H1 (cell line): ENCODE results near the gene SCFD1. TPM values are rescaled to one million over a fixed set of nuclear protein-coding genes. Genes with fewer than 3 reads are reported as not detected.

Experiments used
- CTCF ChIA-PET: fragments of 300-600 bp; sonication (Branson Sonifier 250); formaldehyde crosslinking; loops from one replicate; lab custom pipeline; 2021; ENCODE audit not compliant: partially characterized antibody; lab: Charles Lee
- POLR2A ChIA-PET: fragments of 300-600 bp; sonication (Branson Sonifier 250); formaldehyde crosslinking; loops from one replicate; lab custom pipeline; 2021; ENCODE audit warnings: inconsistent platforms; ENCODE audit not compliant: partially characterized antibody; lab: Charles Lee
- DNase-seq, 2 experiments: peaks; one replicate each; pipeline versions ENCODE4 v3.0.0 to v3.0.0-alpha.2; 2010 to 2022; ENCODE audit warnings: low spot score in 2 of 2, low read depth in 1 of 2, mixed read lengths in 1 of 2
- FAIRE-seq: peaks from 2 replicates; lab custom pipeline; 2011; peaks lifted over from hg19 to GRCh38; lab: Jason Lieb, UNC
- H2AFZ ChIP-seq: 2 replicates; pipeline ENCODE4 v1.8.1; 2012; ENCODE audit warnings: low read length, inconsistent platforms
- H2AK5ac ChIP-seq: 2 replicates; pipeline ENCODE4 v1.6.1; 2013; ENCODE audit warnings: low read depth, low read length
- H2BK120ac ChIP-seq: replicated peaks from 2 replicates; pipeline ENCODE3; 2013; ENCODE audit warnings: low read depth, low read length, inconsistent platforms
- H2BK12ac ChIP-seq: 2 replicates; pipeline ENCODE4 v1.6.1; 2013; ENCODE audit warnings: low read depth, low read length
- H2BK15ac ChIP-seq: 2 replicates; pipeline ENCODE4 v1.6.1; 2013; ENCODE audit warnings: low read length
- H2BK20ac ChIP-seq: 2 replicates; pipeline ENCODE4 v1.6.1; 2013; ENCODE audit warnings: low read length
- H2BK5ac ChIP-seq: 2 replicates; pipeline ENCODE4 v1.6.1; 2013; ENCODE audit warnings: low read depth, low read length
- H3K14ac ChIP-seq: 2 replicates; pipeline ENCODE4 v1.6.1; 2013; ENCODE audit warnings: inconsistent platforms; ENCODE audit not compliant: insufficient read length
- H3K18ac ChIP-seq: 2 replicates; pipeline ENCODE4 v1.6.1; 2013; ENCODE audit warnings: low read length; ENCODE audit errors: extremely low read depth
- H3K23ac ChIP-seq: 2 replicates; pipeline ENCODE4 v1.6.1; 2013; ENCODE audit warnings: inconsistent platforms; ENCODE audit not compliant: insufficient read length
- H3K23me2 ChIP-seq: 2 replicates; pipeline ENCODE4 v1.6.1; 2013; ENCODE audit warnings: low read depth, low read length
- H3K27ac ChIP-seq: 2 replicates; pipeline ENCODE4 v1.6.1; 2011; ENCODE audit warnings: low read depth, low read length, inconsistent platforms
- H3K27me3 ChIP-seq, 4 experiments: replicated peaks in 1 of 4; 1 replicate in 1 of 4; 2 replicates in 3 of 4; pipeline versions ENCODE4 v1.6.1 to v1.8.1; 2011 to 2013; ENCODE audit warnings: low read length in 3 of 4, mild to moderate bottlenecking in 3 of 4, inconsistent platforms in 2 of 4, mixed read lengths in 2 of 4, moderate library complexity in 1 of 4; ENCODE audit not compliant: control insufficient read depth in 3 of 4, insufficient read depth in 3 of 4; ENCODE audit errors: extremely low read depth in 1 of 4
- H3K36me3 ChIP-seq, 4 experiments: 2 replicates each; pipeline versions ENCODE4 v1.6.1 to v1.8.1; 2011 to 2013; ENCODE audit warnings: mild to moderate bottlenecking in 4 of 4, low read length in 3 of 4, moderate library complexity in 2 of 4, control low read depth in 1 of 4, inconsistent platforms in 1 of 4; ENCODE audit not compliant: insufficient read depth in 4 of 4, control insufficient read depth in 2 of 4
- H3K4ac ChIP-seq: replicated peaks from 2 replicates; pipeline ENCODE3; 2013; ENCODE audit warnings: low read length, low read depth, mixed read lengths, inconsistent platforms; ENCODE audit not compliant: insufficient read length
- H3K4me1 ChIP-seq, 4 experiments: replicated peaks in 1 of 4; 1 replicate in 1 of 4; 2 replicates in 3 of 4; pipeline versions ENCODE4 v1.6.1 to v1.8.1; 2011 to 2013; ENCODE audit warnings: low read length in 3 of 4, inconsistent platforms in 2 of 4, mixed read lengths in 1 of 4; ENCODE audit not compliant: insufficient read depth in 4 of 4, control insufficient read depth in 3 of 4
- H3K4me2 ChIP-seq, 2 experiments: 2 replicates each; pipeline versions ENCODE4 v1.6.1 to v1.8.1; 2011 to 2013; ENCODE audit warnings: low read depth in 2 of 2, low read length in 2 of 2, control low read depth in 1 of 2, inconsistent platforms in 1 of 2, mild to moderate bottlenecking in 1 of 2; ENCODE audit not compliant: insufficient read depth in 1 of 2
- H3K4me3 ChIP-seq, 4 experiments: fragments of 200-600, 300-600 bp in 1 of 4; sonication (generic), shearing (Covaris generic), sonication (Bioruptor Twin) in 1 of 4; 2 replicates each; pipeline versions ENCODE4 v1.5.1 to v1.8.1; 2011 to 2016; ENCODE audit warnings: low read length in 4 of 4, low read depth in 3 of 4, control low read depth in 2 of 4, inconsistent platforms in 2 of 4, mild to moderate bottlenecking in 2 of 4, mixed read lengths in 1 of 4, moderate library complexity in 1 of 4; ENCODE audit not compliant: insufficient read depth in 2 of 4; ENCODE audit errors: extremely low read depth in 1 of 4
- H3K56ac ChIP-seq: replicated peaks from 2 replicates; pipeline ENCODE3; 2013; ENCODE audit warnings: low read depth, mild to moderate bottlenecking, mixed read lengths, low read length, inconsistent platforms; ENCODE audit not compliant: insufficient read length
- H3K79me1 ChIP-seq: 2 replicates; pipeline ENCODE4 v1.6.1; 2013; ENCODE audit warnings: low read depth, low read length, control low read depth
- H3K79me2 ChIP-seq, 2 experiments: 2 replicates each; pipeline versions ENCODE4 v1.6.1 to v1.8.1; 2012 to 2013; ENCODE audit warnings: low read length in 2 of 2, mild to moderate bottlenecking in 2 of 2, inconsistent platforms in 1 of 2; ENCODE audit not compliant: insufficient read depth in 2 of 2, control insufficient read depth in 1 of 2
- H3K9ac ChIP-seq, 4 experiments: replicated peaks in 1 of 4; 1 replicate in 1 of 4; 2 replicates in 3 of 4; pipeline versions ENCODE4 v1.6.1 to v1.8.1; 2011 to 2013; ENCODE audit warnings: low read depth in 3 of 4, low read length in 3 of 4, control low read depth in 2 of 4, mild to moderate bottlenecking in 2 of 4, moderate library complexity in 2 of 4, inconsistent platforms in 1 of 4; ENCODE audit errors: extremely low read depth in 1 of 4
- H3K9me3 ChIP-seq, 2 experiments: 2 replicates each; pipeline versions ENCODE4 v1.6.1 to v1.8.1; 2012 to 2013; ENCODE audit warnings: mild to moderate bottlenecking in 2 of 2, moderate library complexity in 2 of 2, control low read depth in 1 of 2, inconsistent platforms in 1 of 2, low read depth in 1 of 2, low read length in 1 of 2, mixed read lengths in 1 of 2; ENCODE audit not compliant: insufficient read depth in 2 of 2
- H4K20me1 ChIP-seq, 2 experiments: replicated peaks in 1 of 2; 2 replicates each; pipeline versions ENCODE3 to v1.8.1; 2011 to 2013; ENCODE audit warnings: inconsistent platforms in 2 of 2, low read length in 2 of 2, mild to moderate bottlenecking in 1 of 2; ENCODE audit not compliant: insufficient read depth in 2 of 2, control insufficient read depth in 1 of 2
- H4K5ac ChIP-seq: 2 replicates; pipeline ENCODE4 v1.6.1; 2013; ENCODE audit warnings: low read length, low read depth, mixed read lengths, inconsistent platforms; ENCODE audit not compliant: insufficient read length
- H4K8ac ChIP-seq: 2 replicates; pipeline ENCODE4 v1.8.0; 2013; ENCODE audit warnings: mild to moderate bottlenecking, moderate library complexity, low read length, inconsistent platforms; ENCODE audit not compliant: insufficient read depth; ENCODE audit errors: extremely low read depth
- H4K91ac ChIP-seq: replicated peaks from 2 replicates; pipeline ENCODE3; 2013; ENCODE audit warnings: low read length, mixed read lengths, inconsistent platforms; ENCODE audit not compliant: insufficient read length
- ASH2L ChIP-seq: fragments of 200-600, 300-600 bp; sonication (generic); IDR thresholded peaks from one replicate; pipeline ENCODE4 v1.7.1; 2017; ENCODE audit warnings: low read length
- BACH1 ChIP-seq: IDR thresholded peaks from 2 replicates; pipeline ENCODE4 v1.6.1; 2012; ENCODE audit warnings: low read length, improper control_type of control experiment
- BRCA1 ChIP-seq: IDR thresholded peaks from 2 replicates; pipeline ENCODE4 v1.6.1; 2012; ENCODE audit warnings: low read depth, low read length, improper control_type of control experiment
- CEBPB ChIP-seq: IDR thresholded peaks from 2 replicates; pipeline ENCODE4 v1.6.1; 2012; ENCODE audit warnings: low read depth, low read length
- CREB1 ChIP-seq: IDR thresholded peaks from 2 replicates; pipeline ENCODE4 v1.6.1; 2012; ENCODE audit warnings: inconsistent platforms
- KDM5A ChIP-seq: fragments of 200-600 bp; IDR thresholded peaks from 2 replicates; pipeline ENCODE4 v1.7.1; 2012; ENCODE audit warnings: mild to moderate bottlenecking, low read length, inconsistent platforms, mixed read lengths
- NANOG ChIP-seq: IDR thresholded peaks from 2 replicates; pipeline ENCODE4 v1.6.1; 2011; ENCODE audit warnings: low read length, low read depth, mild to moderate bottlenecking, inconsistent platforms; ENCODE audit not compliant: insufficient read depth, poor library complexity, severe bottlenecking
- POU5F1 ChIP-seq: IDR thresholded peaks from 2 replicates; pipeline ENCODE4 v1.6.1; 2011; ENCODE audit warnings: low read depth, mild to moderate bottlenecking, low read length, moderate library complexity
- RAD21 ChIP-seq, 2 experiments: IDR thresholded peaks in 1 of 2; conservative IDR thresholded peaks in 1 of 2; 2 replicates each; pipeline ENCODE4 v1.6.1; 2011; ENCODE audit warnings: low read depth in 2 of 2, low read length in 2 of 2, improper control_type of control experiment in 1 of 2, inconsistent platforms in 1 of 2, mild to moderate bottlenecking in 1 of 2, moderate library complexity in 1 of 2
- RNF2 ChIP-seq: fragments of 200-900, 300-1000 bp; sonication (generic); IDR thresholded peaks from 2 replicates; pipeline ENCODE4 v1.7.1; 2016; ENCODE audit warnings: borderline replicate concordance, low read depth, mild to moderate bottlenecking, antibody characterized with exemption, low read length; ENCODE audit not compliant: poor library complexity, severe bottlenecking; ENCODE audit errors: missing control alignments
- RXRA ChIP-seq: IDR thresholded peaks from 2 replicates; pipeline ENCODE4 v1.6.1; 2011; ENCODE audit warnings: low read depth, mild to moderate bottlenecking, low read length, moderate library complexity; ENCODE audit not compliant: insufficient read depth
- SP4 ChIP-seq: IDR thresholded peaks from 2 replicates; pipeline ENCODE4 v1.6.1; 2012; ENCODE audit warnings: low read length, inconsistent platforms
- SRF ChIP-seq: IDR thresholded peaks from 2 replicates; pipeline ENCODE4 v1.6.1; 2011; ENCODE audit warnings: mild to moderate bottlenecking, low read depth, low read length, moderate library complexity
- TEAD4 ChIP-seq: IDR thresholded peaks from 2 replicates; pipeline ENCODE4 v1.6.1; 2012; ENCODE audit warnings: low read depth, low read length, inconsistent platforms, mixed read lengths
- ZNF274 ChIP-seq: IDR thresholded peaks from 2 replicates; pipeline ENCODE4 v1.7.0; 2012; ENCODE audit warnings: low read length, borderline replicate concordance; ENCODE audit errors: extremely low read depth
- WGBS, 2 experiments: shearing (Covaris generic) in 1 of 2; methylation state at CpG; one replicate each; pipeline versions ENCODE4 v1.1.6 to v1.1.7; 2013 to 2015; ENCODE audit warnings: low lambda C conversion rate in 2 of 2, mixed read lengths in 2 of 2, inconsistent platforms in 1 of 2, low coverage in 1 of 2, missing lambda C conversion rate in 1 of 2; ENCODE audit not compliant: insufficient replicate concordance in 2 of 2, insufficient coverage in 1 of 2, insufficient read length in 1 of 2; ENCODE audit errors: extremely low coverage in 1 of 2, missing lambda C conversion rate in 1 of 2; 5-methylcytosine and 5-hydroxymethylcytosine counted together
- polyA plus RNA-seq, 7 experiments: library from polyadenylated mRNA; depleted of rRNA in 3 of 7; stranded (reverse) in 5 of 7; unstranded in 2 of 7; fragments of >200 nt in 5 of 7; fragments of 200-250 nt in 2 of 7; gene quantifications; 1 replicate in 5 of 7; 2 replicates in 1 of 7; 4 replicates in 1 of 7; pipeline versions ENCODE4 v1.2.1 to v1.2.3, GENCODE V29; 2011 to 2013; ENCODE audit warnings: missing spikeins in 2 of 7, mixed read lengths in 2 of 7
- total RNA-seq: library from RNA; stranded (reverse); fragmentation: NEBNext Ultra II Directional; extraction: Animal tissue kit (Norgen Biotek cat#: 25700); gene quantifications from 2 replicates; pipeline ENCODE4 v1.2.1, GENCODE V29; 2021

The SCFD1 gene
- total and polyA plus RNA-seq, 2 of the 8 experiments (the other 6 are each of a cell fraction or from before 2014, with no cell fraction given): 32.8 to 64.5 TPM

DNA sequence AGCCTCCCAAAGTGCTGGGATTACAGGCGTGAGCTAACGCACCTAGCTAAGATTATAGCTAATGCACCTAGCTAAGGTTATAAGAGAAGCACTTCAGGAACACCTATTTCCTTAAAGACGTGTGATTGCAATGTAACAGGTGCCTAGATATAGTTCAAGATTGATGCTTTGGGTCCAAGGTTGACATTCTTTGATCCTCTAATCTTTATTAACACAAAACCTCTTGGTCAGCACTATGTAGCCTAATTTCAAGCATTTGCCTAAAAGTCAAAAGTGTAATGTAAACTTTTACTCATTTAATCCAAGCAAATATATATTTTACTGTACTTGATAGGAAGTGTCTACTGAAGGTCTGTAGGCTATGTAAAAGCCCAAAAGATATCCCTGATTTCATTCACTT lies 36.5 kb downstream of the SCFD1 start:
- Histone ChIP-seq H2AK5ac (no peak overlapping the region), H3K9ac (no peak overlapping the region), H2BK12ac (no peak overlapping the region), H2BK120ac (no peak overlapping the region), H3K23ac (no peak overlapping the region), H4K20me1 (peaks cover 0 to 4% of the 10 kb centered on the region in 2 experiments), H2BK20ac (no peak overlapping the region), H3K4me1 (no peaks in the 10 kb centered on the region), H3K79me2 (no peaks in the 10 kb centered on the region), H4K91ac (no peak overlapping the region), H3K23me2 (no peaks in the 10 kb centered on the region), H3K9me3 (no peaks in the 10 kb centered on the region), H2BK15ac (no peak overlapping the region), H3K4me3 (no peak overlapping the region), H3K27me3 (no peaks in the 10 kb centered on the region), H3K27ac (no peak overlapping the region), H2BK5ac (no peak overlapping the region), H4K8ac (no peak overlapping the region), H2AFZ (no peak overlapping the region), H3K4me2 (no peak overlapping the region), H3K56ac (no peak overlapping the region), H3K4ac (no peak overlapping the region), H3K18ac (no peak overlapping the region), H3K36me3 (peaks cover 2 to 48% (median 13%) of the 10 kb centered on the region in 4 experiments; a peak in 7 of 8 replicates), H3K14ac (no peak overlapping the region), H3K79me1 (no peaks in the 10 kb centered on the region), H4K5ac (no peak overlapping the region)
- 89% methylated on average over 3 of the region's 3 CpGs; no CpG with 5 or more reads in 1 of the 2 experiments for WGBS, 2 experiments
- no peak for FAIRE-seq
- POLR2A ChIA-PET: no interaction called here
- no peak for DNase-seq
- CTCF ChIA-PET: interaction anchor here (0.8 to 1.9 kb wide), 3 partner anchors 11 to 847 kb away, joined by 3 to 6 read pairs (median 3); no protein-coding TSS in a partner anchor
- TF ChIP-seq ZNF274: no peak
- no peak for TF ChIP-seq NANOG
- TF ChIP-seq POU5F1: no peak
- TF ChIP-seq SP4: no peak
- TF ChIP-seq RAD21 (IDR thresholded peaks at IDR 0.05 in 1 of 2, conservative IDR thresholded peaks at IDR 0.05 in 1 of 2; ENCODE audit: low read depth in 2 of 2, low read length in 2 of 2): no peak
- TF ChIP-seq RNF2: no peak
- TF ChIP-seq TEAD4: no peak
- TF ChIP-seq SRF: no peak
- TF ChIP-seq KDM5A: no peak
- TF ChIP-seq CREB1: no peak
- TF ChIP-seq BRCA1: no peak
- no peak for TF ChIP-seq ASH2L
- no peak for TF ChIP-seq CEBPB
- TF ChIP-seq RXRA: no peak
- no peak for TF ChIP-seq BACH1
